Effector memory CD8-positive, alpha-beta T cell (primary cell): Measurements from ENCODE around the gene PCP2.

Experiments
- ATAC-seq: fragments of 150-1000 bp; cut with Tn5 transposase; replicated peaks from 2 replicates; pipeline ENCODE4 v1.10.0; 2021; ENCODE audit warnings: mild to moderate bottlenecking, moderate library complexity
- DNase-seq, 3 experiments: peaks; one replicate each; pipeline ENCODE4 v3.0.0; 2021
- H3K27ac Mint-ChIP-seq, 2 donors: one replicate each; pipeline ENCODE4 v1.8.0; 2022; ENCODE audit warnings: mild to moderate bottlenecking in 2 of 2, mixed read lengths in 2 of 2, moderate library complexity in 2 of 2
- H3K27me3 Mint-ChIP-seq, 2 donors: one replicate each; pipeline ENCODE4 v1.8.0; 2022; ENCODE audit warnings: mixed read lengths in 2 of 2
- H3K36me3 Mint-ChIP-seq: one replicate; pipeline ENCODE4 v1.8.0; 2022; ENCODE audit warnings: mild to moderate bottlenecking, moderate library complexity, mixed read lengths; ENCODE audit not compliant: insufficient read depth
- H3K4me1 Mint-ChIP-seq, 2 donors: one replicate each; pipeline ENCODE4 v1.8.0; 2022; ENCODE audit warnings: low read depth in 2 of 2, mixed read lengths in 2 of 2
- H3K4me3 Mint-ChIP-seq, 2 donors: one replicate each; pipeline ENCODE4 v1.8.0; 2022; ENCODE audit warnings: mild to moderate bottlenecking in 2 of 2, mixed read lengths in 2 of 2, moderate library complexity in 2 of 2
- H3K9me3 Mint-ChIP-seq, 2 donors: one replicate each; pipeline ENCODE4 v1.8.0; 2022; ENCODE audit warnings: mixed read lengths in 2 of 2

PCP2 gene

DNA sequence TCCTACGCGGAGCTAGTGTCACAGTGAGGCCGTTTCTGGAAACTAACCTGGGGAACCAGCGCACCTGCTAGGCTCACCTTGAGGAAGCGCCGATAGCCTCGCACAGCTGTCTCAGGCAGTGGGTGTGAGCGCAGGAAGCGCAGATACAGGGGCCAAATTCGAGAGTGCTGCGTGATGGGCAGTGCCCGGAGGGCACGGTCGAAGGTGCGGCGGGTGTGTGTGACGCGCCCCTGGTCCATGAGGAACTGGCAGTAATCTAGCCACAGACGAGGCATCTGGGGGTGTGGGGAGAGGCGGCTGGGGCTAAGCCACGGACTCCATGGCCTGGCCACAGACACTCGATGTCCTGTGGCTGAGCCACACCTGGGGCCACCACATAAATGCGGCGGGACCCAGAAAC, 6.4 kb downstream of the PCP2 start:
- Mint-ChIP-seq H3K4me3 (peak overlapping the region in 1 of 2 donors; percentile 23), H3K27ac (no peak overlapping the region), H3K9me3 (no peaks in the 10 kb centered on the region), H3K4me1 (peaks cover 28 to 34% of the 10 kb centered on the region in 2 donors), H3K27me3 (no peaks in the 10 kb centered on the region), H3K36me3 (peaks cover 66% of the 10 kb centered on the region)
- ATAC-seq (no peak), DNase-seq (no peak)

DNA sequence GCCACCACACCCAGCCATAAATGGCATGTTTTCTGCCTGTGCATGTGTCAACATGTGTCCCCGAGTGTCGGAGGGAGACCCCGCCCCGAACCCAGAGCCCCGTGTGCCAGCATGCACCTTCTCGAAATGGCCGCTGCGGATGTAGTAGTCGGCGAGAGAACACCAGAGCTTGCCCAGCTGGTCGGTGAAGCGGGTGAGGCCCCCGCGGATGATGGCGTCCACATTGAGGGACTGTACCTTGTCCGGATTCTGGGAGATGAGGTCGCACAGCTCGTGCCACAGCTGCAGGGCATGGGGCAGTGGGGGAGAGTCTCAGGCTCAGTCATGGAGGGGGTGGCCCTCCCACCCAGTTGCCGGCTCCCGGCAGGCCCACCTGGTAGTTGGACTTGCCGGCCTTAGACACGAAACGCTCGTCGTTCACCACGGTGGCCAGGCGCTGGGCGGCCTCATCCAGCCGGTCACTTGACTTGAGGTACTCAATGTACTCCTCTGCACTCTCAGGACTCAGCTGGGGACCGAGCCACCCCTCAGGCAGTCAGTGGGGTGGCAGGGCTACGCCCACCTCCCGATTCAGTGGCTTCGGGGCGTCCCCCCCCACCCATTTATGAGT, 7.7 kb downstream of the PCP2 start:
- no peaks in the 10 kb centered on the region for H3K27me3 Mint-ChIP-seq
- H3K4me1 Mint-ChIP-seq: peaks cover 28 to 32% of the 10 kb centered on the region in 2 donors
- H3K36me3 Mint-ChIP-seq: peaks cover 77% of the 10 kb centered on the region
- ATAC-seq (no peak), DNase-seq (no peak)
- H3K4me3 Mint-ChIP-seq: no peak overlapping the region
- H3K9me3 Mint-ChIP-seq: no peaks in the 10 kb centered on the region
- no peak overlapping the region for H3K27ac Mint-ChIP-seq

- H3K4me3 Mint-ChIP-seq: no peak overlapping the region
- H3K9me3 Mint-ChIP-seq: no peaks in the 10 kb centered on the region
- peaks cover 17 to 22% of the 10 kb centered on the region in 2 donors for H3K4me1 Mint-ChIP-seq
- ATAC-seq (no peak), DNase-seq (no peak)
- H3K36me3 Mint-ChIP-seq: peaks cover 78% of the 10 kb centered on the region
- no peaks in the 10 kb centered on the region for H3K27me3 Mint-ChIP-seq
- H3K27ac Mint-ChIP-seq: no peak overlapping the region
These were observed 8.7 kb downstream of the PCP2 start for GRCh38 chr19:7624810-7625209.

GRCh38 chr19:7623725-7624603, 9.6 kb downstream of the PCP2 start:
- Mint-ChIP-seq H3K4me1 (peaks cover 9 to 13% of the 10 kb centered on the region in 2 donors), H3K36me3 (peaks cover 71% of the 10 kb centered on the region), H3K4me3 (no peak overlapping the region), H3K9me3 (no peaks in the 10 kb centered on the region), H3K27me3 (no peaks in the 10 kb centered on the region), H3K27ac (no peak overlapping the region)
- ATAC-seq (no peak), DNase-seq (no peak)

GRCh38 chr19:7622933-7623685, 10.4 kb downstream of the PCP2 start:
- no peaks in the 10 kb centered on the region for H3K9me3 Mint-ChIP-seq
- no peak overlapping the region for H3K27ac Mint-ChIP-seq
- no peak for DNase-seq
- H3K36me3 Mint-ChIP-seq: peaks cover 65% of the 10 kb centered on the region
- no peak for ATAC-seq
- peaks cover under 1 to 8% of the 10 kb centered on the region in 2 donors for H3K4me1 Mint-ChIP-seq
- no peak overlapping the region for H3K4me3 Mint-ChIP-seq
- H3K27me3 Mint-ChIP-seq: no peaks in the 10 kb centered on the region

- Mint-ChIP-seq H3K27me3 (no peaks in the 10 kb centered on the region), H3K27ac (no peak overlapping the region), H3K4me3 (no peak overlapping the region), H3K36me3 (peaks cover 56% of the 10 kb centered on the region), H3K9me3 (no peaks in the 10 kb centered on the region), H3K4me1 (peaks cover 0 to 4% of the 10 kb centered on the region in 2 donors)
- DNase-seq (no peak), ATAC-seq (no peak)
These were observed 12.8 kb downstream of the PCP2 start for GRCh38 chr19:7620442-7621412.

- ATAC-seq (no peak), DNase-seq (no peak)
- no peak overlapping the region for H3K27ac Mint-ChIP-seq
- no peaks in the 10 kb centered on the region for H3K9me3 Mint-ChIP-seq
- H3K4me1 Mint-ChIP-seq: peaks cover 0 to 2% of the 10 kb centered on the region in 2 donors
- no peaks in the 10 kb centered on the region for H3K27me3 Mint-ChIP-seq
- peaks cover 47% of the 10 kb centered on the region for H3K36me3 Mint-ChIP-seq
- no peak overlapping the region for H3K4me3 Mint-ChIP-seq
These were observed 13.7 kb downstream of the PCP2 start for GRCh38 chr19:7619671-7620441.

GRCh38 chr19:7618771-7619510, 14.6 kb downstream of the PCP2 start:
- ATAC-seq: no peak
- Mint-ChIP-seq H3K4me3 (no peak overlapping the region), H3K4me1 (peaks cover 0 to 2% of the 10 kb centered on the region in 2 donors), H3K27ac (peak overlapping the region in 1 of 2 donors; percentile 39), H3K36me3 (peaks cover 43% of the 10 kb centered on the region), H3K27me3 (no peaks in the 10 kb centered on the region), H3K9me3 (no peaks in the 10 kb centered on the region)
- DNase-seq: no peak

DNA sequence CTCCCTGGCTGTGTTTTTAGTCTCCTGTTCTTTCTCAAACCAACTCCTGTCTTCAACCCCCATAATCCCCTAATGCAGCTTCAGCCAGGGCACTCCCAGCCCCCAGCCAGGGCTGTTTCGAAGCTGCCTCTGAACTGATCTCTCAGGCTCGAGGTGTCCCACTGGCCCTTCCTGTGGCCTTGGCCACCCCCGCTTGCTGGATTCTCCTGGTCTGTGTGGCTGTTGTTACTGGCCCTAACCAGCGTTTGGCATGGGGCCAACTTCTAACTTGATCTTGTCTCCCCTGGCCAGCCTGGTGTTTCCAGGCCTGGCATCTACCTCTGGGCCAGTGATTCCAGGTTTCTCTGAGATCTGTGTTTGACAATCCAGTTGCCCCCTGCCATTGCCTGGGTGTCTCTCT, 15.2 kb downstream of the PCP2 start:
- DNase-seq (no peak), ATAC-seq (no peak)
- no peak overlapping the region for H3K4me3 Mint-ChIP-seq
- no peaks in the 10 kb centered on the region for H3K27me3 Mint-ChIP-seq
- H3K4me1 Mint-ChIP-seq: peaks cover 0 to 2% of the 10 kb centered on the region in 2 donors
- peaks cover 37% of the 10 kb centered on the region for H3K36me3 Mint-ChIP-seq
- peak overlapping the region in 1 of 2 donors; percentile 39 for H3K27ac Mint-ChIP-seq
- no peaks in the 10 kb centered on the region for H3K9me3 Mint-ChIP-seq

- ATAC-seq (no peak), DNase-seq (no peak)
- no peak overlapping the region for H3K4me3 Mint-ChIP-seq
- peak overlapping the region in 1 of 2 donors; percentile 39 for H3K27ac Mint-ChIP-seq
- no peaks in the 10 kb centered on the region for H3K9me3 Mint-ChIP-seq
- no peaks in the 10 kb centered on the region for H3K27me3 Mint-ChIP-seq
- peaks cover 31% of the 10 kb centered on the region for H3K36me3 Mint-ChIP-seq
- H3K4me1 Mint-ChIP-seq: no peaks in the 10 kb centered on the region
These were observed 15.8 kb downstream of the PCP2 start for GRCh38 chr19:7617735-7618134.

DNA sequence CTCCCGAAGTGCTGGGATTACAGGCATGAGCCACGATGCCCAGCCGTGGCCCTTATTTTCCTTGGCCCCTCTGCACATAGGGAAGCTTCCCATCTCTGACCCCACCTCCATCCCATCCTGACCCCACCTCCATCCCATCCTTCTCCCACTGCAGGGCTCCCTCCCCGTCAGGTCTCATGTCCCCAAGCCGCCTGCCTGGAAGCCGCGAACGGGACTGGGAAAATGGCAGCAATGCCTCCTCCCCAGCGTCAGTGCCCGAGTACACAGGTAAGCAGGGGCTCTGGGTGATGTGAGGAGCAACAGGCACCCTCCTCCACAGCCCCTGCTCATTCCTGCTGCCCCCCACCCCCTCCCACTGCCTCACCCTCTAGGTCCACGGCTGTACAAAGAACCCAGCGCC, 16.3 kb downstream of the PCP2 start:
- Mint-ChIP-seq H3K4me3 (no peak overlapping the region), H3K9me3 (no peaks in the 10 kb centered on the region), H3K4me1 (no peaks in the 10 kb centered on the region), H3K36me3 (peaks cover 31% of the 10 kb centered on the region), H3K27ac (no peak overlapping the region), H3K27me3 (no peaks in the 10 kb centered on the region)
- ATAC-seq (no peak), DNase-seq (no peak)
